RWPE1 (cell line): ENCODE data around the gene HOXC9.

Experiments used
- CTCF ChIA-PET: fragments of 350-600 bp; sonication (Branson Sonifier 250); formaldehyde crosslinking; extraction: SDS; loops from one replicate; lab custom pipeline; 2021; lab: Yijun Ruan, JAX
- POLR2A ChIA-PET: fragments of 400-600 bp; formaldehyde crosslinking; extraction: SDS; loops from one replicate; lab custom pipeline; 2020; ENCODE audit warnings: antibody characterized with exemption; ENCODE audit not compliant: low non-redundant PET; lab: Yijun Ruan, JAX
- DNase-seq: peaks from one replicate; pipeline ENCODE4 v3.0.0; 2012; ENCODE audit warnings: low spot score
- H3K27ac ChIP-seq: fragments of 450-650 bp; 2 replicates; pipeline ENCODE4 v1.5.1; 2017
- TF ChIP-seq, protein P1 (sequence below): fragments of 450-650 bp; conservative IDR thresholded peaks from 2 replicates; pipeline ENCODE4 v1.5.1; 2017; ENCODE audit warnings: low read depth, mild to moderate bottlenecking

HOXC9 gene

DNA sequence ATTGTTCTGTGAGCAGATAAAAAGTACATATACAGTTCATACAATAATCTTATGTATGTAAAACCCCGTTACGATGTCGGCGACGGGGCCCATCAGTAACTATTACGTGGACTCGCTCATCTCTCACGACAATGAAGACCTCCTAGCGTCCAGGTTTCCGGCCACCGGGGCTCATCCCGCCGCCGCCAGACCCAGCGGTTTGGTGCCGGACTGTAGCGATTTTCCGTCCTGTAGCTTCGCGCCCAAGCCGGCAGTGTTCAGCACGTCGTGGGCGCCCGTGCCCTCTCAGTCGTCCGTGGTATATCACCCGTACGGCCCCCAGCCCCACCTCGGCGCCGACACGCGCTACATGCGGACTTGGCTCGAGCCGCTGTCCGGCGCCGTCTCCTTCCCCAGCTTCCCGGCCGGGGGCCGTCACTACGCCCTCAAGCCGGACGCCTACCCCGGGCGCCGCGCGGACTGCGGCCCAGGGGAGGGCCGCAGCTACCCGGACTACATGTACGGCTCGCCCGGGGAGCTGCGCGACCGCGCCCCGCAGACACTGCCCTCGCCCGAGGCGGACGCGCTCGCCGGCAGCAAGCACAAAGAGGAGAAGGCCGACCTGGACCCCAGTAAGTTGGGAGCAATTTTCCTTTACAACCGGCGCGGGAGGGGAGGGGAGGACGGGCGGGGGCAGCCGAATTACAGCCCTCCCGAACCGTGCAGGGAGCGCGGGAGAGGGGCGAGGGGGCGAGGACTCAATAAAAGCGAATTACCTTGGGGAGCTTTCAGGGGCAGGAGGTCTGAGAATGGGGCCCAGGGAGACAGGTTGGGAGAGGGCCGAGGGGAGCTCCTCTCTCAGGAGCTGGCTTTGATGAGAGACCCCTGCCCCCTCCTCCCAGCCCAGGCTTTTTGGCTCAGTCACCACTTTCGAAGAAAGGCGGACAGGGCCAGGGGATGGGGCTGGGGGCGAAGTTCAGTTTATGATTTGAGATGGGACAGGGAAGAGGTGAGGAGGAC lies at the start of gene HOXC9:
Gene HOXC9, plus strand, starts transcription at position 46 of the 999 bp plus-strand sequence. Its CDS starts 28 bp downstream, at position 74.
- POLR2A ChIA-PET = interaction anchor here (0.5 kb wide), 1 partner anchor 24 kb away, joined by 4 read pairs; no protein-coding TSS in a partner anchor
- no peak for DNase-seq
- peak within 1 kb of the TSS; percentile 45 for H3K27ac ChIP-seq
- CTCF ChIA-PET = interaction anchor here (0.6 to 4.3 kb wide), 8 partner anchors 8 to 207 kb away, joined by 3 to 15 read pairs (median 4); partner anchors contain the start of genes HOXC10 and HOXC8
- TF ChIP-seq, protein P1, sequence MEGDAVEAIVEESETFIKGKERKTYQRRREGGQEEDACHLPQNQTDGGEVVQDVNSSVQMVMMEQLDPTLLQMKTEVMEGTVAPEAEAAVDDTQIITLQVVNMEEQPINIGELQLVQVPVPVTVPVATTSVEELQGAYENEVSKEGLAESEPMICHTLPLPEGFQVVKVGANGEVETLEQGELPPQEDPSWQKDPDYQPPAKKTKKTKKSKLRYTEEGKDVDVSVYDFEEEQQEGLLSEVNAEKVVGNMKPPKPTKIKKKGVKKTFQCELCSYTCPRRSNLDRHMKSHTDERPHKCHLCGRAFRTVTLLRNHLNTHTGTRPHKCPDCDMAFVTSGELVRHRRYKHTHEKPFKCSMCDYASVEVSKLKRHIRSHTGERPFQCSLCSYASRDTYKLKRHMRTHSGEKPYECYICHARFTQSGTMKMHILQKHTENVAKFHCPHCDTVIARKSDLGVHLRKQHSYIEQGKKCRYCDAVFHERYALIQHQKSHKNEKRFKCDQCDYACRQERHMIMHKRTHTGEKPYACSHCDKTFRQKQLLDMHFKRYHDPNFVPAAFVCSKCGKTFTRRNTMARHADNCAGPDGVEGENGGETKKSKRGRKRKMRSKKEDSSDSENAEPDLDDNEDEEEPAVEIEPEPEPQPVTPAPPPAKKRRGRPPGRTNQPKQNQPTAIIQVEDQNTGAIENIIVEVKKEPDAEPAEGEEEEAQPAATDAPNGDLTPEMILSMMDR = no peak

DNA sequence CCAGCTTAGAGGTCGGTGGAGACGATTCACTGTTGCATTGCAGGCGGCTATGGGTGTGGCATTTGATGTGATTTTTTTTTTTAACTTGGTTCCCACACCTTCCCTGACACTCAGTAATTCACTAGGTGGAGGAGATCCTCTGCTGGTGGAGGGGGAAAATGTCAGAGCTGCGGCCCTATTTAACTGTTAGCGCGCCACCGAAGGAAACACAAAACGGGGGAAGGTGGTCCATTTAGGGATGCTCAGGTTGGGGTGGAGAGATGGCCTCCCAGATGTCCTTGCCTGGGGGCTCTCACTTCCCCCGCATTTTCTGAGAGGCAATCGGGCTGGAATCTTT lies 49.6 kb upstream of the HOXC9 start:
- peak; percentile 65 for DNase-seq
- CTCF ChIA-PET = interaction anchor here (0.6 to 1.6 kb wide), 10 partner anchors 13 to 502 kb away, joined by 3 to 13 read pairs (median 4); no protein-coding TSS in a partner anchor
- H3K27ac ChIP-seq = no peak overlapping the region
- TF ChIP-seq, protein P1 = no peak
- POLR2A ChIA-PET = no interaction called here

DNA sequence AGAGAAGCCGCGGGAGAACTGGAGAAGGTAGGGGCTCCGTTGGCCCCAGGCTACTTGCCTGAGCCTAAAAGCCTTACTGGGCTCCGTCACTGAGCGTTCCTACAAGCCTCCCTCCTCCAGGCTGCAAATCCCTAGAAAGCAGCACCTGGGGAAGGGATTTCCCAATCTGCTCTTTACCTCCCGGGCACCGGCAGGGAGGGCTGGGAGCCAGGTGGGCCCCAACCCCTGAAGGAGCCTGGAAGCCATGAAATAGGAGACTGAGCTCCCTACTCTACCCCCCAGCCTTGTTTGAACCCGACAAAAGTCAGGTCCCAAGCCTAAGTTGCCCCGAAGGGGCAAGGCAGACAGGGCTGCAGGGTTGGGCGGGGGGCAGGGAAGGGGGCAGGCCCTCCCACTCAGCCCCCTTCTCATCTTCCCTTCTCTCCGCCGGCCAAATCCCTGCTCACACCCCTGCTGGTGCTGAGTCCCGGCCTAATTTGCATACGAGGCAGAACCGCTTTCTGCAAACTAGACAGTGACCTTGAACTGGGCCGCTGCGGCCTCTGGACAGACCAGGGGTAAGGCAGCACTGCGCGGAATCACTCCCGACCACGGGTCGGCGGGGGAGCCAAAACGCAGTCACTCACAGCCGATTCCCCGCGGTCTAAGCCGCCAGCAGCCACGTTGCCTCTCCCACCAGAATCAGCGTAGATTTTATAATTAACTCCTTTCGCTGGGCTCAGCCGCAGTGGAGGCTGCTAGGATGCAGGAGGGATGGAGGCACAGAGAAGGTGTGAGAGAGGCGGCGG lies 49.0 kb upstream of the HOXC9 start:
- H3K27ac ChIP-seq = no peak overlapping the region
- ChIA-PET CTCF (interaction anchor here (0.6 to 1.7 kb wide), 10 partner anchors 71 to 502 kb away, joined by 3 to 13 read pairs (median 4); no protein-coding TSS in a partner anchor), POLR2A (no interaction called here)
- DNase-seq = no peak
- TF ChIP-seq, protein P1 = no peak

DNA sequence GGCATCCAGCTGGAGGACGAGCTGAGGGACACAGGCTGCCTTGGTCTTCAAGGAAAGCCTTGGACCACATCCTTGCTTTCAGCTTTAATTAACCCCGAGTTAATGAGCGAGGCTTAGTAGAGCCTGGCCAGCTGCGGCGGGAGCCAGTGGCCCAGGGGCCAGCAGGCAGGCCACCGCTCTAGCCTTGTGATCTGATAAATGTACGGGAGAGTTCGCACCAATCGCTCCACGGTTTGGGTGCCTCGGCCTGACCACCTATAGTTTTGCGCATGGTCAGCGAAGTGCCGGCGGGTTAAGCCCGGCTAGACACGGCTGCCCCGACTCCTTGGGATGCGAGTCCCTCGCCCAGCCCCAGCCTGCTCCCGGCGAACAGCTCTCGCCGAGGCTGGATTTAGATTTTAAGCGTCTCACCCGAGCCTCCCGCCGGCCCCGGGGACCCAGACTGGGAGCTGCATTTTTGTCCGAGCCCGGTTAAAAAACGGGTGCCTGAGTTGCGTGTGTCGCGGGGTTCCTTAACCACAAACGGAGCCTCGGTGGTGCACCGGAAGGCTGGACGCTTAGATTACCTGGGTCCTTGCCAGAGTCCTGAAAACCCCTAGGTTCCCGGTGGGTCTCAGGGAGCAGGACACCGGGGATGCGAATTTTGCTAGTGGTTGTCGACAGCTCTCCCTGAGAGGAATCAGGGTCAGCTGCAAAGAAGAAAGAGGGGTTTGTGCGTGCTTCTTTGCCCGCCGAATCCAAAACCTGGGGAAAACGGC lies 48.2 kb upstream of the HOXC9 start:
- DNase-seq = no peak
- TF ChIP-seq, protein P1 = no peak
- POLR2A ChIA-PET = no interaction called here
- no peak overlapping the region for H3K27ac ChIP-seq
- CTCF ChIA-PET = interaction anchor here (0.6 to 1.7 kb wide), 5 partner anchors 57 to 250 kb away, joined by 3 to 5 read pairs (median 3); no protein-coding TSS in a partner anchor

DNA sequence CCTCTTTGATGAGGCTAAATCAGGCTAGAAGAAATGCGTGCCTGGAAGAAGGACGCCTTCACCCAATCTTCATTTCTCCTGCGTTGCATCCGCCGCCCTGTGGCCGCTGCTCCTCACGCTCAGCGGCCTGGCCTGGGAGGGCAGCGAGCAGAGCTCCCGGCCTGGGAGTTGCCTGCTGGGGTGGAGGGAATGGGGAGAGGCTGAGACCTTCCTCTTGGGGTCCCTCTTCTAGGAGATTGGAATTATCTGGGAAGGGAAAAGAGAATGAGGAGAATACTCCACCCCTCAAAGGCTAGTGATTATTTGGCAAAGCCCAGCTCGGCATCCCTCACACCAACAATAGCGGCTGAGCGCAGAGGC lies 47.6 kb upstream of the HOXC9 start:
- ChIA-PET POLR2A (no interaction called here), CTCF (interaction anchor here (0.6 to 1.7 kb wide), 5 partner anchors 56 to 250 kb away, joined by 3 to 5 read pairs (median 3); no protein-coding TSS in a partner anchor)
- DNase-seq = no peak
- no peak overlapping the region for H3K27ac ChIP-seq
- TF ChIP-seq, protein P1 = no peak
